ENCODE data around the gene NRG2.

The NRG2 gene

GRCh38 chr5:140075371-140075770 is 32.3 kb upstream of the NRG2 start:
- DNase-seq (ENCODE audit: low read depth) = no peak
- H3K4me3 ChIP-seq (ENCODE audit: low read length) = no peak overlapping the region
- peak; percentile 26 for TF ChIP-seq CTCF (conservative IDR thresholded peaks at IDR 0.05; ENCODE audit: low read depth, low read length)

GRCh38 chr5:140073296-140073695 is 30.2 kb upstream of the NRG2 start:
- no peak for DNase-seq (ENCODE audit: low read depth)
- peak; percentile 42 for TF ChIP-seq CTCF (conservative IDR thresholded peaks at IDR 0.05; ENCODE audit: low read depth, low read length)
- no peak overlapping the region for H3K4me3 ChIP-seq (ENCODE audit: low read length)

GRCh38 chr5:140072812-140073211 is 29.7 kb upstream of the NRG2 start:
- no peak overlapping the region for H3K4me3 ChIP-seq (ENCODE audit: low read length)
- TF ChIP-seq CTCF (conservative IDR thresholded peaks at IDR 0.05; ENCODE audit: low read depth, low read length) = no peak
- no peak for DNase-seq (ENCODE audit: low read depth)

- DNase-seq (ENCODE audit: low read depth) = no peak
- no peak overlapping the region for H3K4me3 ChIP-seq (ENCODE audit: low read length)
- TF ChIP-seq CTCF (conservative IDR thresholded peaks at IDR 0.05; ENCODE audit: low read depth, low read length) = no peak
Observed at GRCh38 chr5:140060816-140061215, 17.7 kb upstream of the NRG2 start.

GRCh38 chr5:140058212-140058932 is 15.3 kb upstream of the NRG2 start:
- DNase-seq (ENCODE audit: low read depth) = no peak
- no peak for TF ChIP-seq CTCF (conservative IDR thresholded peaks at IDR 0.05; ENCODE audit: low read depth, low read length)

GRCh38 chr5:140056880-140057279 is 13.8 kb upstream of the NRG2 start:
- no peak for DNase-seq (ENCODE audit: low read depth)
- H3K4me3 ChIP-seq (ENCODE audit: low read length) = no peak overlapping the region
- no peak for TF ChIP-seq CTCF (conservative IDR thresholded peaks at IDR 0.05; ENCODE audit: low read depth, low read length)

More at GRCh38 chr5:140058212-140058932, 15.3 kb upstream of the NRG2 start:
- no peak overlapping the region for H3K4me3 ChIP-seq (ENCODE audit: low read length)

GRCh38 chr5:140055152-140055551 is 12.1 kb upstream of the NRG2 start:
- H3K4me3 ChIP-seq (ENCODE audit: low read length) = no peak overlapping the region
- no peak for DNase-seq (ENCODE audit: low read depth)
- TF ChIP-seq CTCF (conservative IDR thresholded peaks at IDR 0.05; ENCODE audit: low read depth, low read length) = no peak
